GM21786 (cell line): ENCODE results near the gene NBPF10.
"Not testable (repeated sequence)": the region's sequence is repeated elsewhere in the genome, so short reads cannot be mapped to it uniquely, and the experiment has no call there.

ENCODE experiments used
- ATAC-seq: cut with Tn5 transposase; IDR thresholded peaks from one replicate; pipeline ENCODE4 v1.9.1; 2021; ENCODE audit not compliant: unreplicated experiment

The NBPF10 gene, protein sequence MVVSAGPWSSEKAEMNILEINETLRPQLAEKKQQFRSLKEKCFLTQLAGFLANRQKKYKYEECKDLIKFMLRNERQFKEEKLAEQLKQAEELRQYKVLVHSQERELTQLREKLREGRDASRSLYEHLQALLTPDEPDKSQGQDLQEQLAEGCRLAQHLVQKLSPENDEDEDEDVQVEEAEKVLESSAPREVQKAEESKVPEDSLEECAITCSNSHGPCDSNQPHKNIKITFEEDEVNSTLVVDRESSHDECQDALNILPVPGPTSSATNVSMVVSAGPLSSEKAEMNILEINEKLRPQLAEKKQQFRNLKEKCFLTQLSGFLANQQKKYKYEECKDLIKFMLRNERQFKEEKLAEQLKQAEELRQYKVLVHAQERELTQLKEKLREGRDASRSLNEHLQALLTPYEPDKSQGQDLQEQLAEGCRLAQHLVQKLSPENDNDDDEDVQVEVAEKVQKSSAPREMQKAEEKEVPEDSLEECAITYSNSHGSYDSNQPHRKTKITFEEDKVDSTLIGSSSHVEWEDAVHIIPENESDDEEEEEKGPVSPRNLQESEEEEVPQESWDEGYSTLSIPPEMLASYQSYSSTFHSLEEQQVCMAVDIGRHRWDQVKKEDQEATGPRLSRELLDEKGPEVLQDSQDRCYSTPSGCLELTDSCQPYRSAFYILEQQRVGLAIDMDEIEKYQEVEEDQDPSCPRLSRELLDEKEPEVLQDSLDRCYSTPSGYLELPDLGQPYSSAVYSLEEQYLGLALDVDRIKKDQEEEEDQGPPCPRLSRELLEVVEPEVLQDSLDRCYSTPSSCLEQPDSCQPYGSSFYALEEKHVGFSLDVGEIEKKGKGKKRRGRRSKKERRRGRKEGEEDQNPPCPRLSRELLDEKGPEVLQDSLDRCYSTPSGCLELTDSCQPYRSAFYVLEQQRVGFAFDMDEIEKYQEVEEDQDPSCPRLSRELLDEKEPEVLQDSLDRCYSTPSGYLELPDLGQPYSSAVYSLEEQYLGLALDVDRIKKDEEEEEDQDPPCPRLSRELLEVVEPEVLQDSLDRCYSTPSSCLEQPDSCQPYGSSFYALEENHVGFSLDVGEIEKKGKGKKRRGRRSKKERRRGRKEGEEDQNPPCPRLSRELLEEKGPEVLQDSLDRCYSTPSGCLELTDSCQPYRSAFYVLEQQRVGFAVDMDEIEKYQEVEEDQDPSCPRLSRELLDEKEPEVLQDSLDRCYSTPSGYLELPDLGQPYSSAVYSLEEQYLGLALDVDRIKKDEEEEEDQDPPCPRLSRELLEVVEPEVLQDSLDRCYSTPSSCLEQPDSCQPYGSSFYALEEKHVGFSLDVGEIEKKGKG (N-terminal part only)

DNA sequence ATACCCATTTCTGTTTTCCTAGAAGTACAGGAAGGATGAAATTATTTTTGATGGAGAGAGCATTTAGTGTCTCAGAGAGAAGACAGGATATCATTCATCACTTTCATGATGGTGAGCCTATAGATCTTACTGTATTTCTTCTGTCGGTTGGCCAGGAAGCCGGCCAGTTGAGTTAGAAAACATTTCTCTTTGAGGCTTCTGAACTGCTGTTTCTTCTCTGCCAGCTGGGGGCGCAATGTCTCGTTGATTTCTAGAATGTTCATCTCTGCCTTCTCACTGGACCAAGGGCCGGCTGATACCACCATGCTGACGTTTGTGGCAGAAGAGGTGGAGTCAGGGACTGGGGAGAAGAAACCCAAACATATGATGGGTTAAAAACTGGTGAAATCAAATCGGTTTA is at the start of gene NBPF10:
Gene NBPF10, minus strand, starts transcription at position 340 of the 400 bp plus-strand sequence. Its CDS starts 35 bp downstream, at position 305.
- not testable (repeated sequence) for ATAC-seq

GRCh38 chr1:146174531-146174930 is 29.9 kb upstream of the NBPF10 start:
- not testable (repeated sequence) for ATAC-seq

- not testable (repeated sequence) for ATAC-seq
Measured at GRCh38 chr1:146167740-146168139, 23.1 kb upstream of the NBPF10 start.

GRCh38 chr1:146167273-146167672 is 22.7 kb upstream of the NBPF10 start:
- ATAC-seq, result not testable (repeated sequence)
